Spleen (tissue), 11 donors: ENCODE results near the gene SMAD3. TPM values are rescaled to one million over a fixed set of nuclear protein-coding genes. Genes with fewer than 3 reads are reported as not detected.

Source experiments
- DNase-seq: peaks from one replicate; pipeline ENCODE4 v3.0.0-alpha.2; 2020
- H3K27ac ChIP-seq, 8 donors: fragments of 200-600 bp; sonication (generic) in 7 of 8; 1 replicate in 4 of 8; 2 replicates in 4 of 8; pipeline versions ENCODE4 v1.5.0 to v1.8.0; 2016 to 2021; ENCODE audit warnings: inconsistent platforms in 4 of 8, mild to moderate bottlenecking in 4 of 8, moderate library complexity in 1 of 8
- H3K27me3 ChIP-seq, 7 donors: fragments of 200-600 bp; sonication (generic) in 6 of 7; replicated peaks in 1 of 7; 1 replicate in 4 of 7; 2 replicates in 3 of 7; pipeline versions ENCODE4 v1.5.0 to v1.8.0; 2016 to 2021; ENCODE audit warnings: inconsistent platforms in 3 of 7, mild to moderate bottlenecking in 1 of 7
- H3K36me3 ChIP-seq, 6 donors: fragments of 200-600 bp; sonication (generic) in 5 of 6; 1 replicate in 4 of 6; 2 replicates in 2 of 6; pipeline versions ENCODE4 v1.5.0 to v1.8.0; 2016 to 2021; ENCODE audit warnings: inconsistent platforms in 2 of 6
- H3K4me1 ChIP-seq, 6 donors: fragments of 200-600 bp; sonication (generic) in 5 of 6; 1 replicate in 3 of 6; 2 replicates in 3 of 6; pipeline versions ENCODE4 v1.5.0 to v1.8.0; 2016 to 2021; ENCODE audit warnings: inconsistent platforms in 3 of 6
- H3K4me3 ChIP-seq, 8 donors: fragments of 200-600 bp; sonication (generic) in 7 of 8; 1 replicate in 4 of 8; 2 replicates in 4 of 8; pipeline versions ENCODE4 v1.5.0 to v1.8.0; 2016 to 2021; ENCODE audit warnings: inconsistent platforms in 4 of 8, mild to moderate bottlenecking in 4 of 8, moderate library complexity in 2 of 8
- H3K9me3 ChIP-seq, 8 donors: fragments of 200-600 bp; sonication (generic) in 7 of 8; 1 replicate in 4 of 8; 2 replicates in 4 of 8; pipeline versions ENCODE4 v1.5.0 to v1.8.0; 2016 to 2021; ENCODE audit warnings: inconsistent platforms in 4 of 8
- POLR2A ChIP-seq, 3 donors: fragments of 450-650 bp; IDR thresholded peaks; one replicate each; pipeline ENCODE4 v1.5.1; 2017; ENCODE audit warnings: antibody characterized with exemption in 3 of 3, mild to moderate bottlenecking in 1 of 3
- POLR2AphosphoS5 ChIP-seq, 3 donors: sonication (generic); formaldehyde crosslinking; IDR thresholded peaks; one replicate each; pipeline ENCODE4 v1.5.1; 2017; ENCODE audit warnings: antibody characterized with exemption in 3 of 3
- WGBS, 5 donors: extraction: QIAGEN DNeasy Blood & Tissue Kit in 3 of 5; methylation state at CpG; one replicate each; pipeline versions ENCODE4 v1.1.5 to v1.1.7; 2013 to 2018; 5-methylcytosine and 5-hydroxymethylcytosine counted together
- intact Hi-C: fragments of 100-400 bp; cut with DNase I; formaldehyde crosslinking; loops from one replicate; pipeline ENCODE4 v1.15.0; 2023; ENCODE audit warnings: low total_unique reads
- polyA plus RNA-seq, 3 donors: library from polyadenylated mRNA; stranded (reverse); fragments of 200-250 nt; gene quantifications; one replicate each; pipeline ENCODE4 v1.2.1, GENCODE V29; 2013
- total RNA-seq, 7 donors: library from RNA; depleted of rRNA in 3 of 7; stranded (reverse); fragments of >200 nt in 3 of 7; fragmentation: NEBNext Ultra II Directional in 4 of 7; extraction: Animal tissue kit (Norgen Biotek cat#: 25700) in 4 of 7; gene quantifications; one replicate each; pipeline versions ENCODE4 v1.1.0 to v1.2.1, GENCODE V29; 2016 to 2021
- TF ChIP-seq, protein P1 (sequence below), 11 experiments: fragments of 200-600 bp in 7 of 11; fragments of 450-650 bp in 4 of 11; sonication (generic) in 4 of 11; IDR thresholded peaks in 8 of 11; conservative IDR thresholded peaks in 3 of 11; 1 replicate in 7 of 11; 2 replicates in 4 of 11; pipeline versions ENCODE4 v1.4.0 to v1.8.0; 2016 to 2021; ENCODE audit warnings: antibody characterized with exemption in 11 of 11, inconsistent platforms in 4 of 11, mild to moderate bottlenecking in 1 of 11
- donor health status: healthy with polysubstance abuse.
- donor health status: DM: no; HTN: no; CAD: no; lungs with moderate emphysema.
- donor health status: DM: no; HTN: no; CAD: no.
- donor health status: Bipolar disorder and iron deficiency.
- donor health status: healthy.
- donor health status: DM: no; HTN: no; CAD: no.
- donor health status: DM: yes; HTN: yes; CAD: no.

SMAD3 gene
- total and polyA plus RNA-seq, 10 donors = 8.3 to 78.4 (median 33.7) TPM

- Histone ChIP-seq H3K9me3 (no peaks in the 10 kb centered on the region), H3K4me1 (peaks cover 20 to 76% (median 31%) of the 10 kb centered on the region in 6 donors), H3K27ac (peak overlapping the region in 7 of 8 donors; percentile 9 to 56 (median 40)), H3K27me3 (no peaks in the 10 kb centered on the region), H3K36me3 (peaks cover 0 to 17% (median 0%) of the 10 kb centered on the region in 6 donors), H3K4me3 (no peak overlapping the region)
- 40 to 58% (median 52%) methylated on average over 8 of the region's 8 CpGs for WGBS, 5 donors
- no peak for DNase-seq
- intact Hi-C loops = no loop called here
- TF ChIP-seq POLR2A (IDR thresholded peaks at IDR 0.05) = no peak
- TF ChIP-seq POLR2AphosphoS5 (IDR thresholded peaks at IDR 0.05) = peak in 1 of 3 donors; percentile 14
These were observed 92.3 kb downstream of the SMAD3 start for GRCh38 chr15:67157521-67158252.

GRCh38 chr15:67158367-67158766 is 93.0 kb downstream of the SMAD3 start:
- Histone ChIP-seq H3K4me1 (peaks cover 20 to 75% (median 31%) of the 10 kb centered on the region in 6 donors), H3K27ac (peak overlapping the region in 5 of 8 donors; percentile 10 to 56 (median 50)), H3K4me3 (no peak overlapping the region), H3K27me3 (no peaks in the 10 kb centered on the region), H3K36me3 (peaks cover 0 to 17% (median 0%) of the 10 kb centered on the region in 6 donors), H3K9me3 (no peaks in the 10 kb centered on the region)
- intact Hi-C loops = no loop called here
- DNase-seq = no peak
- TF ChIP-seq POLR2AphosphoS5 (IDR thresholded peaks at IDR 0.05) (no peak), POLR2A (IDR thresholded peaks at IDR 0.05) (no peak)
- TF ChIP-seq, protein P1, sequence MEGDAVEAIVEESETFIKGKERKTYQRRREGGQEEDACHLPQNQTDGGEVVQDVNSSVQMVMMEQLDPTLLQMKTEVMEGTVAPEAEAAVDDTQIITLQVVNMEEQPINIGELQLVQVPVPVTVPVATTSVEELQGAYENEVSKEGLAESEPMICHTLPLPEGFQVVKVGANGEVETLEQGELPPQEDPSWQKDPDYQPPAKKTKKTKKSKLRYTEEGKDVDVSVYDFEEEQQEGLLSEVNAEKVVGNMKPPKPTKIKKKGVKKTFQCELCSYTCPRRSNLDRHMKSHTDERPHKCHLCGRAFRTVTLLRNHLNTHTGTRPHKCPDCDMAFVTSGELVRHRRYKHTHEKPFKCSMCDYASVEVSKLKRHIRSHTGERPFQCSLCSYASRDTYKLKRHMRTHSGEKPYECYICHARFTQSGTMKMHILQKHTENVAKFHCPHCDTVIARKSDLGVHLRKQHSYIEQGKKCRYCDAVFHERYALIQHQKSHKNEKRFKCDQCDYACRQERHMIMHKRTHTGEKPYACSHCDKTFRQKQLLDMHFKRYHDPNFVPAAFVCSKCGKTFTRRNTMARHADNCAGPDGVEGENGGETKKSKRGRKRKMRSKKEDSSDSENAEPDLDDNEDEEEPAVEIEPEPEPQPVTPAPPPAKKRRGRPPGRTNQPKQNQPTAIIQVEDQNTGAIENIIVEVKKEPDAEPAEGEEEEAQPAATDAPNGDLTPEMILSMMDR (IDR thresholded peaks at IDR 0.05 in 8 of 11, conservative IDR thresholded peaks at IDR 0.05 in 3 of 11) = no peak
- WGBS, 5 donors = 89 to 93% (median 91%) methylated on average over 7 of the region's 7 CpGs

- H3K9me3 ChIP-seq = no peaks in the 10 kb centered on the region
- peaks cover 0 to 22% (median 16%) of the 10 kb centered on the region in 6 donors for H3K36me3 ChIP-seq
- H3K27me3 ChIP-seq = no peaks in the 10 kb centered on the region
- 76 to 89% (median 78%) methylated on average over 5 of the region's 5 CpGs for WGBS, 5 donors
- intact Hi-C loops = no loop called here
- H3K27ac ChIP-seq = no peak overlapping the region
- H3K4me1 ChIP-seq = peaks cover 15 to 69% (median 31%) of the 10 kb centered on the region in 6 donors
- H3K4me3 ChIP-seq = no peak overlapping the region
- DNase-seq = no peak
- TF ChIP-seq, protein P1 (IDR thresholded peaks at IDR 0.05 in 8 of 11, conservative IDR thresholded peaks at IDR 0.05 in 3 of 11) = no peak
- TF ChIP-seq POLR2AphosphoS5 (IDR thresholded peaks at IDR 0.05) = no peak
- no peak for TF ChIP-seq POLR2A (IDR thresholded peaks at IDR 0.05)
These were observed 96.0 kb downstream of the SMAD3 start for GRCh38 chr15:67161412-67161811.

- intact Hi-C loops = no loop called here
- peaks cover 0 to 26% (median 21%) of the 10 kb centered on the region in 6 donors for H3K36me3 ChIP-seq
- 70 to 79% (median 74%) methylated on average over 4 of the region's 4 CpGs for WGBS, 5 donors
- no peaks in the 10 kb centered on the region for H3K9me3 ChIP-seq
- no peaks in the 10 kb centered on the region for H3K27me3 ChIP-seq
- TF ChIP-seq, protein P1 (IDR thresholded peaks at IDR 0.05 in 8 of 11, conservative IDR thresholded peaks at IDR 0.05 in 3 of 11) = no peak
- no peak for TF ChIP-seq POLR2A (IDR thresholded peaks at IDR 0.05)
- no peak for DNase-seq
- no peak overlapping the region for H3K27ac ChIP-seq
- H3K4me3 ChIP-seq = no peak overlapping the region
- H3K4me1 ChIP-seq = peaks cover 15 to 67% (median 31%) of the 10 kb centered on the region in 6 donors
These were observed 96.5 kb downstream of the SMAD3 start for GRCh38 chr15:67161881-67162280.
